Measurements from ENCODE around the gene TBX4.

- TF ChIP-seq CTCF (IDR thresholded peaks at IDR 0.05): no peak
- no peak for TF ChIP-seq POLR2A (IDR thresholded peaks at IDR 0.05)
- TF ChIP-seq POLR2AphosphoS5 (IDR thresholded peaks at IDR 0.05): no peak
- TF ChIP-seq EP300 (IDR thresholded peaks at IDR 0.05): no peak
These were observed 40.7 kb downstream of the TBX4 start for GRCh38 chr17:61492759-61493526.
